ENCODE results near the gene AKAP10. TPM values are rescaled to one million over a fixed set of nuclear protein-coding genes. Genes with fewer than 3 reads are reported as not detected.

AKAP10 gene
- total and polyA plus RNA-seq, 2 of the 8 experiments (the other 6 are each of a cell fraction or from before 2014, with no cell fraction given): 13.3 to 27.0 TPM

GRCh38 chr17:19897903-19898302 lies 79.7 kb downstream of the AKAP10 start (continued):
- TF ChIP-seq ATF2 (IDR thresholded peaks at IDR 0.05; ENCODE audit: low read length): no peak

All from H1 (cell line).